Activated naive CD4-positive, alpha-beta T cell treated with anti-CD3 and anti-CD28 coated beads, Interleukin-2, amount 50 U/mL, for 72 hours (primary cell): ENCODE data around the gene U2AF2. TPM values are rescaled to one million over a fixed set of nuclear protein-coding genes. Genes with fewer than 3 reads are reported as not detected.
"Not testable (repeated sequence)": the region's sequence is repeated elsewhere in the genome, so short reads cannot be mapped to it uniquely, and the experiment has no call there.

Experiments
- ATAC-seq, 2 donors: fragments of 150-1000 bp; cut with Tn5 transposase; 2 replicates each; pipeline ENCODE4 v1.10.0; 2021; ENCODE audit warnings: mild to moderate bottlenecking in 2 of 2, moderate library complexity in 2 of 2
- DNase-seq, 2 donors: peaks; one replicate each; pipeline ENCODE4 v3.0.0; 2021 to 2022; ENCODE audit warnings: low spot score in 2 of 2
- H3K27ac Mint-ChIP-seq, 2 donors: one replicate each; pipeline ENCODE4 v1.8.0; 2022; ENCODE audit warnings: mild to moderate bottlenecking in 2 of 2, mixed read lengths in 2 of 2
- H3K36me3 Mint-ChIP-seq, 2 donors: one replicate each; pipeline ENCODE4 v1.8.0; 2022; ENCODE audit warnings: mixed read lengths in 2 of 2
- H3K9me3 Mint-ChIP-seq, 2 donors: one replicate each; pipeline ENCODE4 v1.8.0; 2022; ENCODE audit warnings: mixed read lengths in 2 of 2
- total RNA-seq, 2 donors: library from RNA; stranded (reverse); gene quantifications; one replicate each; pipeline ENCODE4 v1.2.3, GENCODE V29; 2022

U2AF2 gene
- total RNA-seq, 2 donors from 2014 or later, result 270 to 312 TPM

DNA sequence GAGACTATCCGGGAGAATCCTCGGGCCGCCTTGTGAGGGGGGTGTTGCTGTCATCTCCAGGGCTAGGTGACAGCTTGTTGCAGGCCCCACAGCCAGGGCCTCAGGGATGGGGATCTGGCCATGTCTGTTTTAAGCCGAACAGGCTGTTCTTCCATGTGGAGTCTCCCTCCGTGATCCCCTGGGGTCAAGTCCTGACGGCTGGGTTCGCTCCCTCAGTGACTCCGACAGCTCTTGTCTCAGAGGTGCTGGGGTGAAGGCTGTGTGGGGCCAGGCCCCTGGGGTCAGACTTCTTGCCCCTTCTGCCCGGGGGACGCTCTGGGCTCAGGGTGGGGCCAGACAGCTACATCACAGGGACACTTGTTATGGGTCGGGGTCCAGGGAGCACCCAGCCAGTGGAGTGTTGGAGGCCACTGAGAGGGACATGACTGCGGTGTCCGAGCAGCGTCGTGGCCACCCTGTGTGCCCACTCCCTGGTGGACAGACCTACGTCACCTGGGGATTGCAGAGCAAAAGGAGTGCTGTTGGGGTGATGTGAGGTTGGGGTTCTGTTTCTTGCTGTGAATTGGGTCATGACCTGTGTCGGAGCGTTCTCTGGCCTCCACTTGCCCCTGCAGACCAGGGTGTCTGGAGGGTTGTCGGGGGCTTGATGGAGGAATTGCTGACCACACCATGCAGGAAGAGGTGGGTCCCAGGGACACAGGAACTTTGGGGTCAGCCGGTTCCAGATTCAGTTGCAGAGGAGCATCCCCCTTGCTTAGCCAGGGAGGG lies 41.6 kb downstream of the U2AF2 start:
- Mint-ChIP-seq H3K36me3 (peaks cover 0 to 6% of the 10 kb centered on the region in 2 donors), H3K9me3 (no peaks in the 10 kb centered on the region), H3K27ac (peak overlapping the region; percentile 49 to 65)
- DNase-seq (peak in 1 of 2 donors; percentile 52), ATAC-seq (no peak)

DNA sequence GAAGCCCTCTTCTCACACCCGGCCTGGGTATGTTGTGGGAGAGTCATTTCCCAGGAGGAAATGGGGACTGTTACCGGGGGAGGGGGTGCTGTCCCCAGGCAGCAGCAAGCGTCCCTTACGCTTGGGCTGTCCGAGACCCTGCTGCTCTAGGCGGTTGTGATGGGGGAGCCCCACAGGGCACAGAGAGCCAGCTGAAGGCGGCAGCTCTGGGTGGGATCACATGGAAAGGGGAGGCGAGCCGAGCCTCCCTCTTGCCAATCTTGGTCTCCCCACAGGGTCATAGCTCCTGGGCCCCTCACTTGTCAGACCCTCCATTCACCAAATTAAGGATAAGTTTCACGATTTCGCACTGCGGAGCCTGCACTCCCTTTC lies 42.2 kb downstream of the U2AF2 start:
- peak in 1 of 2 donors; percentile 48 for DNase-seq
- peaks cover 0 to 6% of the 10 kb centered on the region in 2 donors for H3K36me3 Mint-ChIP-seq
- peak overlapping the region; percentile 49 to 65 for H3K27ac Mint-ChIP-seq
- no peaks in the 10 kb centered on the region for H3K9me3 Mint-ChIP-seq
- ATAC-seq, result no peak

DNA sequence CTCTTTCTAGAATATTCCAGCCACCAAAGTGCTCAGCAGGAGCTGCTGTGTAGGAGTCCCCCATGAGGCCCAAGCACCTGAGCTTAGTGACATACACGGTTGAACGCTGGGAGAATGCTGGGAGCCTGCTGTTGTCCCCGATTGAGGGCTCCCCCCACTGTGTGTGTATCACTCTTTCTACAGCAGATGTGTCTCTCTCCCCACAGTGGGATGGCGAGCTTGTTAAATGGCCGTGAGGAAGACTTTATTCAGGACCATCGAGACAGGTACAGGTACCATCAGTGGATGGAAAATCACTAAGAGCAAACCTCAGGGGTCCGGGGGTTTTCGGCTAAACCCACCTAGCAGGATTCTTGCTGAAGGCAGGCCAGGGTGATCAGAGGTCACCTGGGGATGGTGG lies 42.9 kb downstream of the U2AF2 start:
- peaks cover 0 to 6% of the 10 kb centered on the region in 2 donors for H3K36me3 Mint-ChIP-seq
- DNase-seq (peak in 1 of 2 donors; percentile 7), ATAC-seq (no peak)
- no peak overlapping the region for H3K27ac Mint-ChIP-seq
- no peaks in the 10 kb centered on the region for H3K9me3 Mint-ChIP-seq

DNA sequence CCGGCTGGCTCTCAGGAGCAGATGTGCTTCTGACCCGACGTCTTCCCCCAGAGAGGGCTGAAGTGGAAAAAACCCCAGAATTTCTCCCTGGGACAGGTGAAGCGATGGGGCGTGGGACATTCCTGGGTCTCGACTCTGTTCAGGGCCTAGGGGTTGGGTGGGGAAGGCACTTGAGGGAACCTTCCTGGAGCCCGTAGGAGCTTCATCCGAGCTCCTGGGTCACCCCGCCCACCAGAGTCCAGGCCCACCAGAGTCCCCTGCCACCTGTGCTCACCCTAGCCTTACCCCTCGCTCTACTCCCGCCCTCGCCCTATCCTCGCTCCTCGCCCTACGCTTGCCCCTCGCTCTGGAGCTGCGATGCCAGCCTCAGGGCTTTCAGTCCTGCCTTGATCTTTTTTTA lies 43.4 kb downstream of the U2AF2 start:
- Mint-ChIP-seq H3K36me3 (peaks cover 0 to 6% of the 10 kb centered on the region in 2 donors), H3K27ac (peak overlapping the region in 1 of 2 donors; percentile 32), H3K9me3 (no peaks in the 10 kb centered on the region)
- ATAC-seq (no peak), DNase-seq (peak in 1 of 2 donors; percentile 45)

DNA sequence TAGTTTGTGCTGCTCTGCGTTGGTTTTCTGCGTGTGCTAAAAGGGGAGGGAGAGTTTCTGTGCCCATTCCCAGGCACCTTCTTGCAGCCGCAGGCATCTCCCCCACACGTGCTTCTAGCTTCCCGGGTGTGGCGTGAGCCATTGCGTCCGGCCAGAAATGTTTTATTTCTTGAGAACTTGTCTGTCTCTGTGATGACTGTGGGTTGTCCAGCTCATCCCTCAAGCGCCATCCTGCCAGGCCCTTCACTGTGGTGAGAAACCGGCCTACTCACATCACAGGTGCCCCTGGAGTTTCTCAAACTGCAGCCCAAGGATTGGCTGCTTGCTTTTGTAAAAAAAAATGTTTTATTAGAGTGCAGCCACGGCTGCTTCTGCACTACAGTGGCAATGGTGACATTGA lies 44.4 kb downstream of the U2AF2 start:
- Mint-ChIP-seq H3K9me3 (no peaks in the 10 kb centered on the region), H3K36me3 (peaks cover 0 to 10% of the 10 kb centered on the region in 2 donors), H3K27ac (no peak overlapping the region)
- no peak for DNase-seq
- ATAC-seq, result no peak

DNA sequence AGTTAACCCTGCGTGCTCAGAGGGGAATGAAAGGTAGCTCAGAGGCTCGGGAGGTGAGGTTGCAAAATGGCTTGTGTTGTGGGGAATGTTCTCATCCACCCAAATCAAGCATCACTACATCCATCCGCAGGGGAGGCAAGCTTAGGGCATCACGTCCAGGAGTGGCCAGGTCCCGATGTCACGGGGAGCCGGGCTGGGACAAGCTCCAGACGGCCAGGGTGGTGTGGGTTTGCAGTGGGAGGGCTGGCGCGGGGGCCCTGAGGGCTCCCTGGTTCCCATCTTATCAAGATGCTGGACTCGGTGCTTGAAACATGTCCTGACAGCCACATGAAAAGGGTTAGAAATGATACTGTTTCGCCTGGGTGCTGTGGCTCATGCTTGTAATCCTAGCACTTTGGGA lies 46.0 kb downstream of the U2AF2 start:
- no peaks in the 10 kb centered on the region for H3K9me3 Mint-ChIP-seq
- H3K36me3 Mint-ChIP-seq, result peaks cover 4 to 19% of the 10 kb centered on the region in 2 donors
- ATAC-seq, result no peak
- no peak for DNase-seq
- no peak overlapping the region for H3K27ac Mint-ChIP-seq

DNA sequence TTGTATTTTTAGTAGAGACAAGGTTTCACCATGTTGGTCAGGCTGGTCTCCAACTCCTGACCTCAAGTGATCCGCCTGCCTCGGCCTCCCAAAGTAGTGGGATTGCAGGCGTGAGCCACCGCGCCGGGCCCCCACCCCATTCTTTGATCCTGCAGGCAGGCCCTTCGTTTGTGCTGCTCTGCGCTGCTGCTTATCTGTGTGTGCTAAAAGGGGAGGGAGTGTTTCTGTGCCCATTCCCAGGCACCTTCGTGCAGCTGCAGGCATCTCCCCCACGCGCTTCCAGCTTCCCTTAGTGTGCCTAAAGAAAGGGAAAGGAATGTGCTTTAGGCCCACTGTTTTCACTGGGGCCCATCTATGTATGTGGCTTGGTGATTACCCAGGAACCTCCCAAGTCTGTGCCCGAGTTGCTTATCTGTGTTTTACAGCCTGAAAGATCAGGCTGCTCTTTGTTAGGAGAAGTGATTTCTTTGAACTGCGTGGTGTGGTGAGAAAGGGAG lies 47.3 kb downstream of the U2AF2 start:
- DNase-seq (no peak), ATAC-seq (no peak)
- Mint-ChIP-seq H3K27ac (peak overlapping the region in 1 of 2 donors; percentile 81), H3K9me3 (no peaks in the 10 kb centered on the region), H3K36me3 (peaks cover 4 to 19% of the 10 kb centered on the region in 2 donors)

DNA sequence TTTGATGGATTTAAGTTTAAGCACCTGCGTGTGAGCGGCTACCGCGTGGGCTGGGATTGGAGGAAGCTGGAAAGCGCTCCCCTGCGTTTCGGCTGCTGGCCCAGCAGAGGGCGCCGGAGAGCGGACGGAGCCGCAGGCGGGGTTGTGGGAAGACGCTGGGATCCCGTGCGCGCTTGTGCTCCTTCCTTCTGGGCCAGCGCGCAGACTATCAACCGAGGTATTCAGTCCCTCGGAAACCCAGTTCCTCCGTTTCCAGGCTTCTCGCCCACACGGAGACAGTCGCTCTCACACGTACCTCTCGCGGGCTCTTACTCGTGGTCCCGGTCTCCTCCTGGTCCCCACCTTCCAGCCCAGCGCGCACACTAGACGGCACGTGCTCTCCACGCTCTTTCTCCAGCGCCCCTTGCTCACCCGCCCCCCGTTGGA lies 49.0 kb downstream of the U2AF2 start:
- Mint-ChIP-seq H3K27ac (no peak overlapping the region), H3K36me3 (peaks cover 4 to 19% of the 10 kb centered on the region in 2 donors), H3K9me3 (no peaks in the 10 kb centered on the region)
- DNase-seq (peak in 1 of 2 donors; percentile 59), ATAC-seq (peak; percentile 61 to 63)

DNA sequence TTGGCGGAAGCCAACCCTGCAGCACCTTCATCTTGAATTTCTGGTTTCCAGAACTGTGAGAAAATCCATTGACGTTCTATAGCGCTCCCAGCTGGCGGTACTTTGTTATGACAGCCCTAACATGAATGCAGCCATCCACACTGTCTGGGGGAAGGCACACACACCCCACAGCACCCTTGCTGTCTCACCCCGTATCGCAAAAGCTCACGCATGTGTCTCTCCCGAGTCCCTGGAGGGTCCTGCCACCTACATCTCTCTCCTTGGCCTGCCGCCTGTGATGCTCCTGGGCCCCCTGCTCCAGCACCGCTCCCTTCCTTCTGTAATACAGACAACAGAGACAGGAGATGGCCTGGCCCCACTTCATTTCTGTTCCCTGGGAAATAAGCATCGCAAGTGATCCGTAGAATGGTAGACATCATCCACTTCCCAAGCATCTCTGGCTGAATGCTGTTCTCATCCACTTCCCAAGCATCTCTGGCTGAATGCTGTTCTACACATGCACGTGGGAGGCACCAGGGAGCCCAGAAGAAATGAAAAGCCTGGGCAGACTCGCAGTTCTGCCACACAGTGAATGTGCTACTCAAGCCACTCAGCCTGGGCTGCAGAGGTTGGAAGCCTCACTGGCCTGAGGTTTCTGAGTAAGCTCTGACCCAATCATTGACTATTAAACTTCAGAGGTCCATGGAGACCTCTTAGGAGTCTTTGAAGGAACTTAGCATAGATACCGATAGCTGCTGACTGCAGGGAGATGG lies 49.8 kb downstream of the U2AF2 start:
- Mint-ChIP-seq H3K9me3 (no peaks in the 10 kb centered on the region), H3K36me3 (peaks cover 4 to 19% of the 10 kb centered on the region in 2 donors), H3K27ac (no peak overlapping the region)
- DNase-seq (no peak), ATAC-seq (no peak)

DNA sequence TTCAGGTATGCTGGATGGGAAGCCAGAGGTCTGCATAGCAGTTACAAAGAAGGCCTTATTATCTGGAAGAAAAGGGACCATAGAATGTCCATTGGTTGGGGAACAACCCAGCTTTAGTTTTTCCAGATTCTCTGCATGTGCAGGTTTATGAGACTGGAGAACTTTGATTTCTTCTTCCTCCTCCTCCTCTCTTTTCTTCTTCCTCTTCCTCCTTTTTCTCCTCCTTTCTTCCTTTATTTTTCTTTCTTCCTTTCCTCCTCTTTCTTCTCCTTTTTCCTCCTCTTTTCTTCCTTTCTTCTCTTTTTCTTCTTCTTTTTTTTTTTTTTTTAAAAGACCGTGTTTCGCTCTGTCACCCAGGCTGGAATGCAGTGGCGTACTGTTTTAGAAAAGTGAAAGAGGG lies 51.1 kb downstream of the U2AF2 start:
- no peak overlapping the region for H3K27ac Mint-ChIP-seq
- H3K9me3 Mint-ChIP-seq, result no peaks in the 10 kb centered on the region
- peaks cover 4 to 13% of the 10 kb centered on the region in 2 donors for H3K36me3 Mint-ChIP-seq
- ATAC-seq (no peak), DNase-seq (no peak)

DNA sequence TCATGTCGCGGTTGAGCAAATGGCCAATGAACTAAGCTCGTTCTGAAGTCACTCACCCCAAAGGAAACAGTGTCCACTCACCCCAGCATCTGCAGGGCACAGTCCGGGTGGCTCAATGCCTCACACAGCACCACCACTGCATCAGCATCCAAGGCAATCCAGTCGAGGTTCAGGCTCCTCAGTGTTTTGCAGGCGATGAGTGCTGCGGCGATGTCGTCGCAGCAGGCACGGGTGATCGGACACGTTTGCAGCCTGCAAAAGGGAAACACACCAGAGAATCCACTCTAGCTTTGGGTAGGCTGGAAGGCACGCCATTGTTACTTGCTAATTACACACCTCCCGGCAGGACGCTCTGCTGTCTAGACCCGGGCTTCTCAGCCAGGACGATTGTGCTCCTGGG lies 56.9 kb downstream of the U2AF2 start:
- H3K27ac Mint-ChIP-seq, result no peak overlapping the region
- H3K9me3 Mint-ChIP-seq, result peaks cover 0 to 9% of the 10 kb centered on the region in 2 donors
- no peak for ATAC-seq
- H3K36me3 Mint-ChIP-seq, result peaks cover 0 to 6% of the 10 kb centered on the region in 2 donors
- DNase-seq, result no peak

DNA sequence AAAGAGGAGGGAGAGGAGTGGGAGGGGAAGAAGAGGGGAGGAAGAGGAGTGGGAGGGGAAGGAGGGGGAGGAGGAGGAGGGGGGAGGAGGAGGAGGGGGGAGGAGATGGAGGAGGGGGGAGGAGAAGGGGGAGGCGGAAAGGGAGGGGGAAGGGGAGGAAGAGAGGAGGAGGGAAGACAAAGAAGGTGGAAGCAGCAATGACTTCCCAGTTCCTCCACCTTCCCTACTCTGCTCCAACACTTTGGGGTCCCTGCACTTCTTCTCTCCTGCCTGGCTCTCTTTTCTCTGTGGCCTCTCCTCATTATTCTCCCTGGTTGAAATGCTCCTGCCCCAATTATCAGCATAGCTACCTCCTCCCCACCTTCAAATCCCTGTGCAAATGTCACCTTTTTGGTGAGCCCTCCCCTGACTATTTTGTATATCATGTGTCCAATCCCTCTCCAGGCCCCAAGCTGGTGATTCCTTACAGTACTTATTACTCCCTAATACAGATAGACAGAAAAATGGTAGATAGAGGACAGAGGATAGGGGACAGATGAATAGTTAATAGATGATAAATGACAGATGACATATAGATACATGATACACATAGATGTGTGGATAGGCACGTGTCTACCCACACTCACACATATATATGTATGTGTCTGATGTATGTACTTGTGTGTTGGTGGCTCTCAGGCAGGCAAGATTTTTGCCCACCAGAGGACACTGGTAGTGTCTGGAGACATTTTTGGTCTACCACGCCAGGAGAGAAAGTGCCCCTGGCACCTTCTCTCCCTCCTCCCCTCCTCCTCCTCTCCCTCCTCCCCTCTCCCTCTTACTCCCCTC lies 58.2 kb downstream of the U2AF2 start:
- Mint-ChIP-seq H3K27ac (no peak overlapping the region), H3K9me3 (peaks cover 0 to 9% of the 10 kb centered on the region in 2 donors), H3K36me3 (peaks cover 4 to 6% of the 10 kb centered on the region in 2 donors)
- DNase-seq (no peak), ATAC-seq (peak; percentile 28 to 51)

DNA sequence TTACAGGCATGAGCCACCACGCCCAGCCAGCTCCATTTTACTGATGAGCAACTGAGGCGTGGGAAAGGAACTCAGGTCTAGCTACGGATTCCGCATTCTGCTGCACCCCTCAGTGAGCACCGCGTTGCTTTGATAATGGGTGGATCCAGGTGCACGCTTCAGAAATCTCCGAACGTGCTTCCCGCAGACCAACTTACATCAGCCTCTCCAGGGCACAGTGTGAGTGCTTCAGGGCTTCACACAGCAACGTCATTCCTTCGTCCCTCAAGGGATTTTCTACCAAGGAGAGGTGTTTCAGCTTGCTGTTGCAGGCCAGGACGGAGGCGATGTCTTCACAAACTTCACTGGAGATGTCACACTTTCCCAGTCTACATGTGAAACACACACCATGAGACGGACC lies 61.7 kb downstream of the U2AF2 start:
- DNase-seq (no peak), ATAC-seq (no peak)
- Mint-ChIP-seq H3K27ac (no peak overlapping the region), H3K9me3 (peaks cover 4 to 11% of the 10 kb centered on the region in 2 donors), H3K36me3 (peaks cover 15 to 17% of the 10 kb centered on the region in 2 donors)

DNA sequence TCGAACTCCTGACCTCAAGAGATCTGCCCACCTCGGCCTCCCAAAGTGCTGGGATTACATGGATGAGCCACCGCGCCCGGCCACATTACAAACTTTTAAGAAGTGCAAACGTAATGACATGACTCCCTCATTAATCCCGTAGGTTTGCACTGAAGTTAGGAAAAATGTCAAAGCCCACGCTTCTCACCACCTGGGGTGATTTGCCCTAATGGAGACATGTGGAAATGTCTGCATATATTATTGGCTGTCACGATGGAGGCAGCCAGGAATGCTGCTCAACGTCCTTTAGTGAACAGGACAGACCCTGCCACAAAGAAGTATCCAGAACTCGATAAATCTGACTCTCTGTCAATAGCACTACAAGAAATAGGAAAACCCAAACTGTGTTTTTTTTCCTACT lies 62.4 kb downstream of the U2AF2 start:
- ATAC-seq (no peak), DNase-seq (no peak)
- Mint-ChIP-seq H3K9me3 (peaks cover 11 to 16% of the 10 kb centered on the region in 2 donors), H3K27ac (no peak overlapping the region), H3K36me3 (peaks cover 22 to 23% of the 10 kb centered on the region in 2 donors)

DNA sequence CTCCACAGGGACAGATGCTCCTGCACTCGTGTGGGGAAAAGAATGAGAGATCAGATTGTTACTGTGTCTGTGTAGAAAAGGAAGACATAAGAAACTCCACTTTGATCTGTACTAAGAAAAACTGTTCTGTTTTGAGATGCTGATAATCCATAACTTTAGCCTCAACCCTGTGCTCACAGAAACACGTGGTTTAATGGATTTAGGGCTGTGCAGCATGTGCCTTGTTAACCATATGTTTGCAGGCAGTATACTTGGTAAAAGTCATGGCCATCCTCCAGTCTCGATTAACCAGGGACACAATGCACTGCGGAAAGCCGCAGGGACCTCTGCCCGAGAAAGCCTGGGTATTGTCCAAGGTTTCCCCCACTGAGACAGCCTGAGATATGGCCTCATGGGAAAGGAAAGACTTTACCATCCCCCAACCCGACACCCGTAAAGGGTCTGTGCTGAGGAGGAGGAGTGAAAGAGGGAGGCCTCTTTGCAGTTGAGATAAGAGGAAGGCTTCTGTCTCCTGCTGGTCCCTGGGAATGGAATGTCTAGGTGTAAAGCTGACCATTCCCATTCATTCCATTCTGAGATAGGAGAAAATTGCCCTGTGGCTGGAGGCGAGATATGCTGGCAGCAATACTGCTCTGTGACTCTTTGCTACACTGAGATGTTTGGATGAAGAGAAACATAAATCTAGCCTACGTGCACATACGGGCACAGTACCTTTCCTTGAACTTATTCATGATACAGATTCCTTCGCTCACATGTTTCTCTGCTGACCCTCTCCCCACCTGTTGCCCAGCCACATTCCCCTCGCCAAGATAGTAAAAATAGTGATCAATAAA lies 63.3 kb downstream of the U2AF2 start:
- not testable (repeated sequence) for H3K27ac Mint-ChIP-seq, DNase-seq, ATAC-seq
- H3K9me3 Mint-ChIP-seq, result peaks cover 16% of the 10 kb centered on the region in 2 donors
- H3K36me3 Mint-ChIP-seq, result peaks cover 24 to 28% of the 10 kb centered on the region in 2 donors
